HG02852 (cell line): Measurements from ENCODE around the gene SCAMP3.

Source experiments
- ATAC-seq: cut with Tn5 transposase; IDR thresholded peaks from one replicate; pipeline ENCODE4 v1.9.1; 2021; ENCODE audit warnings: mild to moderate bottlenecking, moderate library complexity; ENCODE audit not compliant: unreplicated experiment

SCAMP3 gene

GRCh38 chr1:155207806-155208540 lies 54.2 kb downstream of the SCAMP3 start, which contains the start of gene THBS3:
TSS of gene THBS3 (minus strand) at chr1:155207897. CDS start at chr1:155207876, 21 bp downstream.
- ATAC-seq: no peak

- ATAC-seq: no peak
Observed at GRCh38 chr1:155206891-155207805, 55.0 kb downstream of the SCAMP3 start.
